HG02852 (cell line): ENCODE measurements around the gene GRIP1.

Source experiments
- ATAC-seq: cut with Tn5 transposase; IDR thresholded peaks from one replicate; pipeline ENCODE4 v1.9.1; 2021; ENCODE audit warnings: mild to moderate bottlenecking, moderate library complexity; ENCODE audit not compliant: unreplicated experiment

Gene GRIP1, protein sequence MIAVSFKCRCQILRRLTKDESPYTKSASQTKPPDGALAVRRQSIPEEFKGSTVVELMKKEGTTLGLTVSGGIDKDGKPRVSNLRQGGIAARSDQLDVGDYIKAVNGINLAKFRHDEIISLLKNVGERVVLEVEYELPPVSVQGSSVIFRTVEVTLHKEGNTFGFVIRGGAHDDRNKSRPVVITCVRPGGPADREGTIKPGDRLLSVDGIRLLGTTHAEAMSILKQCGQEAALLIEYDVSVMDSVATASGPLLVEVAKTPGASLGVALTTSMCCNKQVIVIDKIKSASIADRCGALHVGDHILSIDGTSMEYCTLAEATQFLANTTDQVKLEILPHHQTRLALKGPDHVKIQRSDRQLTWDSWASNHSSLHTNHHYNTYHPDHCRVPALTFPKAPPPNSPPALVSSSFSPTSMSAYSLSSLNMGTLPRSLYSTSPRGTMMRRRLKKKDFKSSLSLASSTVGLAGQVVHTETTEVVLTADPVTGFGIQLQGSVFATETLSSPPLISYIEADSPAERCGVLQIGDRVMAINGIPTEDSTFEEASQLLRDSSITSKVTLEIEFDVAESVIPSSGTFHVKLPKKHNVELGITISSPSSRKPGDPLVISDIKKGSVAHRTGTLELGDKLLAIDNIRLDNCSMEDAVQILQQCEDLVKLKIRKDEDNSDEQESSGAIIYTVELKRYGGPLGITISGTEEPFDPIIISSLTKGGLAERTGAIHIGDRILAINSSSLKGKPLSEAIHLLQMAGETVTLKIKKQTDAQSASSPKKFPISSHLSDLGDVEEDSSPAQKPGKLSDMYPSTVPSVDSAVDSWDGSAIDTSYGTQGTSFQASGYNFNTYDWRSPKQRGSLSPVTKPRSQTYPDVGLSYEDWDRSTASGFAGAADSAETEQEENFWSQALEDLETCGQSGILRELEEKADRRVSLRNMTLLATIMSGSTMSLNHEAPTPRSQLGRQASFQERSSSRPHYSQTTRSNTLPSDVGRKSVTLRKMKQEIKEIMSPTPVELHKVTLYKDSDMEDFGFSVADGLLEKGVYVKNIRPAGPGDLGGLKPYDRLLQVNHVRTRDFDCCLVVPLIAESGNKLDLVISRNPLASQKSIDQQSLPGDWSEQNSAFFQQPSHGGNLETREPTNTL

DNA sequence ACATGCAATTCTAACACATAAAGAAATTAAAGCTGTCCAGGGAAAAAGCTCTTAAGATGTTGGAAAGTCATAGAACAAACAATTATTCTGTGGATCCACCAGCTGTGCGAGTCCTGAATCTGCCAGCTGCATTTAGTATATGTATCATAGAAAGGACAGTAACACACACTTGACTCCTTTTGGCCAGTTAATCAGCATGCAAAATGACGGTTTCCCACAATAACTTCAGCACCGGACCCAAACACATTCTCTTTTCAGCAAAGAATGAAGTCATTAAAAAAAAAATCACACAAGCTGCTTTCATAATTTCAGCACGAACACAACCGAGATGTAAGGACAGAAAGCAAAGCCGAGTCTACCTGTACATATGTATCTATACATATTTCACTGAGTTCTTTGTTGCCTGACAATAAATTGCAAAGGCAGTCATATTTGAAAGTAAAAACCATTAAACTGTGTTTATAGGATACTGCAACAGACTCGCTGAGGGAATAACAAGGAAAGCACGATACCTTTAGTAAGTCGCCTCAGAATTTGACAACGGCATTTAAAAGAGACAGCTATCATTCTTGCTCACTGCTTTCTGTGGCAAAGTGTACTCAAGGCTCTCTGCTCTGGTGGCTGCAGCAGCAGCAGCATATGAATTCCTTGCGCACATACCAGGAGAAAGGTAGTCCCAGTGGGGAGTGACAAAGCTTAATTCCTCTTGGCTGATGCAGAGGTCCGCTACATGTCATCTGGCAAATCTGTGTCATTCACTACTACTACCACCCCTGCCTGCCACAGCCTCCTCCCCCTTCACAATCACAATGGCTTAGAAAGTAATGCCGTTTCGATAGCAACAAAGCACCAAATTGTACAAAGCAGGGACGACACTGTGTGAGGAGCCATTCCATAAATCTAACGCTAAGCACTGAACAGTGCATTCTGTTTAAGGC lies at the start of gene GRIP1:
Gene GRIP1 (minus strand): TSS at position 739 of the 938 bp plus-strand sequence. CDS start 172 bp downstream, at position 567.
- no peak for ATAC-seq

DNA sequence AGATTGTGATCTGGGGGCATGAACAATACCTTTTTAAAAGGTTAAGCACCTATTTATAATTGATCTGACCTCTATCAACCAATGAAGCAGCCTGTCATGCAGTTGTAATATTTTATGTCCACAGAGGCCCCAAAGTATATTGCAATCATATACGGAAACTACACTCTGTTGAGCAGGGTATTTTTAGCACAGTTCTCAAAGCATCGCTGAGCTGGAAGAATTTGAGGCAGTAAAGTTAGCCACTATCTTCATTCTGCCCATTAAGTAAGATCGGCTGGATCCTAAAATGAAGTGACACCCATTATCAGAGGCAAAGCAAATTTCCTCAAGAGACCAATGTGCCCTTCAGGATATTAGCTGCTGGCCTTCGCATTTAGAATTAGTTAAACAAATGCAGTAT lies 47.7 kb upstream of the GRIP1 start:
- ATAC-seq, result no peak

DNA sequence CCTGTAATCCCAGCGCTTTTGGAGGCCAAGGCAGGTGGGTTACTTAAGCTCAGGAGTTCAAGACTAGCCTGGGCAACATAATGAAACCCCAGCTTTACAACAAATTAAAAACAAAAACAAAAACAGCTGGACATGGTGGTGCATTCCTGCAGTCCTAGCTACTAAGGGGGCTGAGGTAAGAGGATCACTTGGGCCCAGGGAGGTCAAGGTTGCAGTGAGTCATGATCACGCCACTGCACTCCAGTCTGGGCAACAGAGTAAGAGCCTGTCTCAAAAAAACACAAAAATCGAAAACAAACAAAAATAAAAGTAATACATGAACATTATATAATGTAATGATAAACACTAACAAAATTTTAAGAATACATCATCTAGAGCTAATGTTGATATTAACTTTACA lies 46.2 kb upstream of the GRIP1 start:
- ATAC-seq, result no peak

GRCh38 chr12:66724616-66725015 lies 45.7 kb upstream of the GRIP1 start:
- no peak for ATAC-seq

DNA sequence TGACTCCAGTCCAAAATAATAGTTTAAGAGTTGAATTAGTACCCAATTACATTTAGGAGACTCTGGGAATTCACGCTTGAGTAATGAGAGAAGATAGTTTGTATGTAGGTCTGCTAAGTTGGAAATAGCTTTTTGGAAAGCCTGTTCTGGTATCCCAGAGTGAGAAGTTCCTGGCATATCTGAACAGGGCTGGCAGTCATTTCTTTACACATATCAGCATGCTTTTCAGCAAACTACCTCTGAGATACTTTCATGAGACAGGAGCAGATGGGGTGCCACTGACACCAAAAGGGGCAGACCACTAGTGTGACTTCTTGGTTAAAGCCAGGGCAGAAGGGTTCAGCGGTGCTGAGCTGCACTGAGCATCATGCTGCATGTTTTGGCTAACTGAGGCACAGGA lies 45.1 kb upstream of the GRIP1 start:
- ATAC-seq, result no peak

- no peak for ATAC-seq
Observed at GRCh38 chr12:66719862-66720261, 41.0 kb upstream of the GRIP1 start.

DNA sequence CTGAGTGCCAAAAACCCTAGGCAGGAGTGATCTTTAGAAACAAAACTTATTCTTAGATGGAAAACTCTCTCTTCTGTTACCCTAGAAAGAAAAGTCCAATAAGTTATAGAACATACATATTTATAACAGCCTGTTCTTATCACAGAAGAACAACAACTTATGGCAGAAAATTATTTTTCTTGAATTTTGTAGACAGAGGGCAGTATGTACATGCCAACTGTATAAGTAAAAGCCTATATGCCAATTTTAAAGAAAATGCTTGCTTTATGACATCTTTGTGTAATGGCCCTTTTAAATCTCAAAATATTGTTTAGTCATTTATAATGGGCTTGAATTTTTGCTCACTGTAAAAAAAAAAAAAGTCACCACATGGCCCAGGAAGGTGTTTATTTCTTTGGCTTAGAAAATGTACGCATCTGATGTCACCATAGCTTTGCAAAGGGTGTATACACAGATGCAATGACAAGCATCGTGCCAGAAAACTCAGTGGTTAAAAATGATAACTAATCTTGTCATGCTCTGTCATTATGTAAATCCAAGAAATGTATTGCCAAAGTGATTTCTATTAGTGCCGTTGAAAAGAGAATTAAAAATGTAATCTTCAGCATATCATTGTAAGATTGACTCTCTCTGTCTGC lies 38.3 kb upstream of the GRIP1 start:
- no peak for ATAC-seq

DNA sequence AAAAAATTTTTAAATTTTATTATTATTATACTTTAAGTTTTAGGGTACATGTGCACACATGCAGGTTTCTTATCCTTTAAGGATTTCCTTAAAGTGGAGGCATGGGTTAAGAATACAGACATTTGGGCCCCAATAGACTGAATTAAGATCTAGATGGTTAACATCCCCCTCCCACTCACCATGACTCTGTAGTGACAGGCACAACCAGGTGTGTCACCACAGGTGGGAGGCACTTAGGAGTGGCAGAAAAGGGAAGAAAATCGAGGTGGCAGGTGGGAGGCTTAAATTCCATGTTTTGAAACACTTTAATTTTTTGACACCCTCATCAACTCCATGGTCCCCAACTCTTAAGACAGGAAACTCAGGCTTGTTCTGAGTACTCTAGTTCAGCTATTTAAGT lies 37.6 kb upstream of the GRIP1 start:
- no peak for ATAC-seq

DNA sequence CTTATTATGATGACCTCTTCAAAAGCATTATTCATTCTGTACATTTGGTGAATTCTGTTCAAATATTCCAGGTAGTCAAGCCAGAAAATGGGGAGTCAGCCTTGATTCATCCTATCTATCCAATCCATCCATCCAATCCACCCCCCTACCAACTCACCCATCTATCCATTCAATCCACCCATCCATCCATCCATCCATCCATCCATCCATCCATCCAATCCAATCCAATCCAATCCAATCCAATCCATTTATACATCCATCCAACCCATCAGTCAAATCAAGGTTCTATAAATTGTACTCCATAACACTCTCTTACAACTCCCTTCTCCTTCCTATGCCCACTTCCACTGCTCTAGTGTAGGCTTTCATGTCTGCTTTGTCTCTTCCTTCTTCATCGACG lies 35.8 kb upstream of the GRIP1 start:
- no peak for ATAC-seq

DNA sequence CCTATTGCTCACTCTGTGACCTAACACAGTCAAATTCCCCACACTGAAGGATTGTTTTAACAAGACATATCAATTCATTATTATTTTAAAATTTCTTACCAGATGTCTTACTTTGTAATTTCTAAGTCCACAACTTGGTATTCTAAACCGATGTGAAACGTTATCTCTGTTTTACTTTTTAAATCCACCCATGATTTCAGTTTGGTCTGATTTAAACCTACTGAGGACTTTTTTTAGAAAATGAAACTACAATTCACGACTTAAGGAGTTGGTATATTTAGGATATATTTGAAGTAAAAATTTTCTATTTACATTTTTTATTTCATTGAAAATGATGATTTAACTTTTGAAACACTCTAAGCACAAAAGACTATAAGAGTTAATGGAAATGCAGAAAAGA lies 35.1 kb upstream of the GRIP1 start:
- no peak for ATAC-seq

DNA sequence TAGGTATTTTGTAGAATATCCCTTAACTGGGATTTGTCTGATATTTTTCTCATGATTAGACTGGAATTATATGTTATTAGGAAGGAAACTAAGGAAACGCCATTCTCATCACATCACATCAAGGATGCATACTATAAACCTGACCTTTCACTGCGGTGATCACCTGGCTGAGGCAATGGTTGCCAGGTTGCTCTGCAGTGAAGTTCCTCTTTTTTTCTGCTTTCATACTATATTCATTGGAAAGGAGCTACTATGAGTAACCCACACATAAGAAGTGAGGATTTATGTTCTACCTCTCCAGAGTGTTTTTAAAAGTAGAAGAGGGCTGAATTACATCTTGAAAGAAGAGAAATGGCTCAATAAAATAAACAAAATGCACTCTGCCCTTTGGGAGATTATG lies 31.0 kb upstream of the GRIP1 start:
- no peak for ATAC-seq

DNA sequence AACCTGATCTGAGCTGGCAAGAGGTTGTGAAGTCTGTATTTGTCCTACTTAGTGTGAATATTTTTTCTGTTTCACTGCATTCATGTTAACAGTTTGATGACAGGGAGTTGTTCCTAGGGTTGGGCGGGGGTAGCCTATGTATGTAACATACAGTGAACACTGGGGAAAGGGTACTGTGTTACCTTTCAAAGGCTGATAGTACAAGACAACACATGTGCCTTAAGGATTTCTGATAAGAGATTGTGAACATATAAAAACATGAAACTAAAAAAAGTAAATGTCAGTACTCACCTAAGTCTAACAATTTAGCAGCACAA lies 30.5 kb upstream of the GRIP1 start:
- ATAC-seq, result no peak

DNA sequence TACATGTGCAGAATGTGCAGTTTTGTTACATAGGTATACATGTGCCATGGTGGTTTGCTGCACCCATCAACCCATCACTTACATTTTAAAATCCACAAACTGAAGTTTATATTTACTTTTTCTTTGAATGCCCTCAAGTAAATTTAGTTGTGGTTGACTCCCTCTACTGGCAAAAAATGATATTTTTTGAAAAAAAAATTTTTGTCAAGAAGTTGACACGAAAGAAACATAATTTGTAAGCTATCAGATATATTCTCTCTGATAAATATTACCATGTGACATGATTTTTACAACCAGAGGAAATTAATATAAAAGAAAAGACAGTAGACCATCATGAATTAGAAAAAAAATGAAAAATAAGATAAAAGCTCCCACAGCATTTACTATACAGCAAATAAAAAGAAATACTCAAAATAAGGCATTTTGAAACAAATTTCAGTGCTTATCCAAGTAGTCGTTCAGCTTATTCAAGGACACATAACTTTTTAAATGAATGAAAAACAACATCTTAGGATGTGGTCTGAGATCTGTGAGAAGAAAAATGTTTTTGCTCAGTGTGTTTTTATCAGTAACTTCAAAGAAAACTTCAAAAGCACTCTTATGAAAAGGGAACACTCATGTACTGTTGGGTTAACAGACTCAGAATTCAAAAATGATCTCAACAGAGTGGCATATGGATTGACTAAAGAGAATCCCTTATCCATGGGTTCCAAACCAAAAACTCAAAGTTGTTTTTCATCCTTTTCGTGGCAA lies 30.0 kb upstream of the GRIP1 start:
- ATAC-seq, result no peak

- ATAC-seq, result no peak
Observed at GRCh38 chr12:66707002-66707697, 28.3 kb upstream of the GRIP1 start.

DNA sequence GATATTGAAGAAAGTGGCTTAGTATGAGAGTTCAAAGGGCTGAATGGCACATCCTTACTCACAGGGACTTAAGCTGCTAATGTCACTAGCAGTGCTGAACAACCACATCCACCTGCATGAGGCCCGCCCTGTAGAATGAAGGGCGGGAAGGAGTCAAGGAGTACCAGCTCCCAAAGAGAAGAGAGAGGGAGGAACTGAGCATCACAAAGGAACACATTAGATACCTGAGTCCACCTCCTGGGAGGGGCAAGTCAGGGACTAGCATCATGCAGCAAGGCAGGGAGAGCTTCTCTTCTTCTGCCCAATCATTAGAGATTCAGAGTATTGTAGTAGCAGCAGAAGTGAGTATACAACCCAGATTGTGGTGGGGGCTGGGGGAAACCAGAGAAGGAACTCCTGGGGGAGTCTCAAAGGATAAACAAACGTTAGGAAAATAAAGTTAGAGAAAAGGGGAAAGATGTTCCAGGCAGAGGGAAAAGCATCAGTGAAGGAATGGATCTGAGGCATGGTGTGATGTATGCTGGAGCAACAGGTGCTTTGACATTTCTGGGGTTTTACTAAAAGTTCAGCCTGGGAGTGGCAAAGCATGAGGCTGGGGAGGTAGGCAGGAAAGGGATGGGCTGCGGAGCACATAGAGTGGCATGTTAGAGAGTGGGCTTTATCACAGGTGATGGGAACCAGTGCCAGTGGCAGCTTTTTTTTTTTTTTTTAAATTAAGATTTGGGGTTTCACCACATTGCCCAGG lies 21.0 kb upstream of the GRIP1 start:
- ATAC-seq, result no peak

DNA sequence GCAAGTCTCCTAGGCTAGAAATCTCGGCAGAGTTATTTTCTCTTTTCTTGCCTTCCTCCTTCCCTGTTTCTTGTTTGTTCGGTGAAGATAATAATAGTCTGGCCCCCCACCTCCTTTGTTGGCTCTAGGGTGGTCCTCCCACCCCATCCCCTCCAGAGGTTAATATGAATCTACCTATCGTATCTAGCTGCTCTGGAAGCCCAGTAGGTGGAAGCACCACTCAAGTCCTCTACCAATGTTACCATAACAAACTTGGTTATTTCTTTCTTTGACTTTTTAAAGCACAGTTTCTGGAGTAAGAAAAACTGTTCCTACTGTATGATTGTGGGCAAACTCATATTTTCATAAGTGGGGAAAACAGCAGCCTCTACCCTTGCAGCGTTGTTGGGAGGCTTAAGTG lies 19.7 kb upstream of the GRIP1 start:
- no peak for ATAC-seq

DNA sequence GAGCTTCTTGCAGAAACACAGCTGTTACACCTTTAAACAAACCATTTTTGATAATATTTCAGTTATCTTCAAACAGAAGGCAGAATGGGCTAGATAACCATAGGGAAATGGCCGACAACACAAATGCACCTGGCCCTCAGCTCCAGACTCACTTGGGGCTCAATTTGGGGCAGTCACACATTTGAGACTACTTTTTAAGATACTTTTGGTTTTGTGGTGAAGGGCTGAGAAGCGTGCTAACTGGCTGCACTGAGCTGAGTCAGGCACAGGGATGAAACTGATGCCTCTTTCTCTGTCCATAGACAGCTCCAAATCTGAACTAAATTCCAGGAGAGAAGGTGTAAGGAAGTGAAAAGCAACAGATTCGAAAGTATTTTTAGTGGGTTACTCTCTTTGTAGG lies 18.5 kb upstream of the GRIP1 start:
- peak; percentile 66 for ATAC-seq
